HepG2 (cell line): ENCODE data around the gene EVA1C. TPM values are rescaled to one million over a fixed set of nuclear protein-coding genes. Genes with fewer than 3 reads are reported as not detected.

Source experiments
- ATAC-seq: fragments of 200-7000 bp; cut with Tn5 transposase; 3 replicates; pipeline ENCODE4 v1.9.1; 2020; ENCODE audit warnings: mild to moderate bottlenecking, moderate library complexity
- BruUV-seq: library from RNA; stranded (reverse); fragments of 400-500 nt; replicated peaks from 2 replicates; lab custom pipeline; 2021; lab: Mats Ljungman, UMichigan
- CTCF ChIA-PET: fragments of 300-600 bp; formaldehyde crosslinking; extraction: SDS; loops from one replicate; lab custom pipeline; 2021; ENCODE audit warnings: low total read pairs, inconsistent platforms, low intra/inter-chr PET ratio; lab: Yijun Ruan, JAX
- POLR2A ChIA-PET: fragments of 350-600 bp; sonication (Branson Sonifier 250); formaldehyde crosslinking; loops from one replicate; lab custom pipeline; 2020; ENCODE audit warnings: antibody characterized with exemption, inconsistent platforms; lab: Yijun Ruan, JAX
- DNase-seq: peaks from one replicate; pipeline ENCODE4 v3.0.0-alpha.2; 2015; ENCODE audit warnings: low spot score
- FAIRE-seq: peaks from 3 replicates; lab custom pipeline; 2011; peaks lifted over from hg19 to GRCh38; lab: Jason Lieb, UNC
- H2AFZ ChIP-seq: one replicate; pipeline ENCODE4 v1.6.1; 2011; ENCODE audit warnings: low read length, inconsistent platforms
- H3K27ac ChIP-seq: fragments of 300-600 bp; 3 replicates; pipeline ENCODE4 v1.8.0; 2011; ENCODE audit warnings: mixed run types, mild to moderate bottlenecking, mixed read lengths, low read length, inconsistent platforms; ENCODE audit not compliant: insufficient read depth; ENCODE audit errors: extremely low read length
- H3K27me3 ChIP-seq, 2 experiments: fragments of 200-600 bp in 1 of 2; 2 replicates in 1 of 2; 3 replicates in 1 of 2; pipeline versions ENCODE4 v1.6.0 to v1.8.0; 2011; ENCODE audit warnings: low read length in 2 of 2, mild to moderate bottlenecking in 2 of 2, moderate library complexity in 2 of 2, inconsistent platforms in 1 of 2; ENCODE audit not compliant: insufficient read depth in 2 of 2, control insufficient read depth in 1 of 2
- H3K36me3 ChIP-seq, 2 experiments: fragments of 200-600 bp in 1 of 2; replicated peaks in 1 of 2; 2 replicates in 1 of 2; 3 replicates in 1 of 2; pipeline versions ENCODE4 v1.5.1 to v1.8.0; 2011; ENCODE audit warnings: low read length in 2 of 2, inconsistent platforms in 1 of 2; ENCODE audit not compliant: insufficient read depth in 2 of 2, control insufficient read depth in 1 of 2
- H3K4me1 ChIP-seq: 2 replicates; pipeline ENCODE4 v1.5.1; 2012; ENCODE audit warnings: low read length, inconsistent platforms; ENCODE audit not compliant: insufficient read depth
- H3K4me2 ChIP-seq: 2 replicates; pipeline ENCODE4 v1.6.0; 2011; ENCODE audit warnings: low read depth, low read length, inconsistent platforms
- H3K4me3 ChIP-seq, 3 experiments: fragments of 200-600 bp in 1 of 3; sonication (generic), shearing (Covaris generic) in 1 of 3; replicated peaks in 1 of 3; 2 replicates each; pipeline ENCODE4 v1.5.1; 2011 to 2016; ENCODE audit warnings: low read length in 3 of 3, inconsistent platforms in 2 of 3, low read depth in 2 of 3, mild to moderate bottlenecking in 2 of 3, control low read depth in 1 of 3, mixed read lengths in 1 of 3; ENCODE audit not compliant: insufficient read depth in 1 of 3
- H3K79me2 ChIP-seq: one replicate; pipeline ENCODE4 v1.6.1; 2011; ENCODE audit warnings: low read length, inconsistent platforms; ENCODE audit not compliant: insufficient read depth
- H3K9ac ChIP-seq: 2 replicates; pipeline ENCODE4 v1.6.0; 2011; ENCODE audit warnings: mild to moderate bottlenecking, low read depth, low read length, inconsistent platforms; ENCODE audit not compliant: insufficient read depth
- H3K9me3 ChIP-seq: 2 replicates; pipeline ENCODE4 v1.5.1; 2012; ENCODE audit warnings: mild to moderate bottlenecking, low read length
- H4K20me1 ChIP-seq: 2 replicates; pipeline ENCODE4 v1.6.0; 2011; ENCODE audit warnings: inconsistent platforms, mild to moderate bottlenecking, low read length, moderate library complexity; ENCODE audit not compliant: insufficient read depth
- CSRNP1 ChIP-seq: sonication (generic); formaldehyde crosslinking; IDR thresholded peaks from 2 replicates; pipeline ENCODE4 v1.8.1; 2023; ENCODE audit warnings: mild to moderate bottlenecking, missing genetic modification reagents
- FOXP4 ChIP-seq: sonication (generic); formaldehyde crosslinking; IDR thresholded peaks from 2 replicates; pipeline ENCODE4 v1.4.0; 2020; ENCODE audit warnings: missing genetic modification reagents
- GTF3A ChIP-seq: sonication (generic); formaldehyde crosslinking; conservative IDR thresholded peaks from 2 replicates; pipeline ENCODE4 v1.4.0; 2020; ENCODE audit warnings: mild to moderate bottlenecking, missing genetic modification reagents
- KDM6A ChIP-seq: IDR thresholded peaks from 2 replicates; pipeline ENCODE4 v1.6.1; 2016; ENCODE audit warnings: low read depth
- KMT2A ChIP-seq: sonication (generic); formaldehyde crosslinking; IDR thresholded peaks from 2 replicates; pipeline ENCODE4 v1.4.0; 2020; ENCODE audit warnings: missing genetic modification reagents
- ONECUT2 ChIP-seq: sonication (generic); formaldehyde crosslinking; IDR thresholded peaks from 2 replicates; pipeline ENCODE4 v1.4.0; 2020; ENCODE audit warnings: missing genetic modification reagents
- RBM22 ChIP-seq: fragments of 200-400 bp; formaldehyde crosslinking; optimal IDR thresholded peaks from 2 replicates; pipeline ENCODE3; 2017; ENCODE audit warnings: mild to moderate bottlenecking, low read length, moderate library complexity
- SMAD3 ChIP-seq: sonication (generic); formaldehyde crosslinking; IDR thresholded peaks from 2 replicates; pipeline ENCODE4 v1.4.0; 2020; ENCODE audit warnings: missing genetic modification reagents
- TOE1 ChIP-seq: sonication (generic); formaldehyde crosslinking; IDR thresholded peaks from 2 replicates; pipeline ENCODE4 v1.4.0; 2020; ENCODE audit warnings: mild to moderate bottlenecking, missing genetic modification reagents
- ZBTB4 ChIP-seq: sonication (generic); formaldehyde crosslinking; IDR thresholded peaks from 2 replicates; pipeline ENCODE4 v1.4.0; 2020; ENCODE audit warnings: missing genetic modification reagents, mild to moderate bottlenecking, borderline replicate concordance
- ZNF20 ChIP-seq: sonication (generic); formaldehyde crosslinking; IDR thresholded peaks from 2 replicates; pipeline ENCODE4 v1.4.0; 2020; ENCODE audit warnings: mild to moderate bottlenecking, moderate library complexity, missing genetic modification reagents
- ZNF343 ChIP-seq: sonication (generic); formaldehyde crosslinking; IDR thresholded peaks from 2 replicates; pipeline ENCODE4 v1.4.0; 2020; ENCODE audit warnings: mild to moderate bottlenecking, missing genetic modification reagents
- WGBS: methylation state at CpG from one replicate; pipeline ENCODE4 v1.1.6; 2017; ENCODE audit warnings: low lambda C conversion rate; 5-methylcytosine and 5-hydroxymethylcytosine counted together
- in situ Hi-C: cut with HindIII; loops from 2 replicates; pipeline ENCODE4 v1.10.0; 2017; ENCODE audit warnings: low pct_unique_long_range_greater_than_20kb; ENCODE audit not compliant: extremely low pct_ligation_motif_present
- intact Hi-C: fragments of 100-400 bp; cut with micrococcal nuclease; formaldehyde crosslinking; loops from one replicate; pipeline ENCODE4 v1.10.0; 2022; ENCODE audit not compliant: unreplicated experiment
- polyA plus RNA-seq, 8 experiments: library from polyadenylated mRNA; depleted of rRNA in 3 of 8; stranded (reverse) in 7 of 8; unstranded in 1 of 8; fragments of >200 nt; fragmentation: Illumina TruSeq in 4 of 8; extraction: Trizol in 4 of 8; gene quantifications; 2 replicates each; pipeline versions ENCODE4 v1.2.1 to v1.2.3, GENCODE V29; 2011 to 2016; ENCODE audit warnings: low read depth in 4 of 8, missing spikeins in 1 of 8, mixed read lengths in 1 of 8; ENCODE audit not compliant: insufficient read depth in 1 of 8
- total RNA-seq, 5 experiments: library from RNA; depleted of rRNA; stranded (reverse); fragments of >200 nt; fragmentation: Illumina TruSeq; extraction: Trizol; gene quantifications; 2 replicates each; pipeline ENCODE4 v1.2.3, GENCODE V29; 2016; ENCODE audit warnings: low read depth in 1 of 5

The EVA1C gene
- total and polyA plus RNA-seq, 2 of the 13 experiments (the other 11 are each of a cell fraction or from before 2014, with no cell fraction given): 0.29 to 0.34 TPM

GRCh38 chr21:32366191-32366590, 46.3 kb upstream of the EVA1C start:
- POLR2A ChIA-PET: no interaction called here
- CTCF ChIA-PET: no interaction called here
- no peaks in the 10 kb centered on the region for H4K20me1 ChIP-seq
- H3K27me3 ChIP-seq: no peaks in the 10 kb centered on the region
- no peak for FAIRE-seq
- no peaks in the 10 kb centered on the region for H3K79me2 ChIP-seq
- no peaks in the 10 kb centered on the region for H3K9me3 ChIP-seq
- TF ChIP-seq KDM6A (CRISPR knock-in tag): no peak
- TF ChIP-seq ZNF343 (CRISPR knock-in tag): no peak
- no peak for TF ChIP-seq RBM22
- no peak for TF ChIP-seq TOE1 (CRISPR knock-in tag)
- TF ChIP-seq SMAD3 (CRISPR knock-in tag): no peak
- TF ChIP-seq, all 625 proteins: peak for 0
- no peak overlapping the region for H3K27ac ChIP-seq
- in situ Hi-C loops: no loop called here
- no peak overlapping the region for H2AFZ ChIP-seq
- ATAC-seq (no peak), DNase-seq (no peak)
- BruUV-seq: no TSS peak
- peaks cover 43% of the 10 kb centered on the region for H3K4me1 ChIP-seq
- H3K4me2 ChIP-seq: no peak overlapping the region
- WGBS: 93% methylated on average over 3 of the region's 4 CpGs
- H3K36me3 ChIP-seq: peaks cover 35 to 74% of the 10 kb centered on the region in 2 experiments
- intact Hi-C loops: no loop called here
- H3K9ac ChIP-seq: no peak overlapping the region
- H3K4me3 ChIP-seq: no peak overlapping the region

GRCh38 chr21:32367158-32367557, 45.3 kb upstream of the EVA1C start:
- CTCF ChIA-PET: no interaction called here
- DNase-seq (no peak), FAIRE-seq (no peak), ATAC-seq (no peak)
- WGBS: 100% methylated on average over 1 of the region's 1 CpG
- POLR2A ChIA-PET: no interaction called here
- BruUV-seq: no TSS peak
- no peaks in the 10 kb centered on the region for H3K27me3 ChIP-seq
- peaks cover 34 to 72% of the 10 kb centered on the region in 2 experiments for H3K36me3 ChIP-seq
- no peak overlapping the region for H3K4me3 ChIP-seq
- peaks cover 43% of the 10 kb centered on the region for H3K4me1 ChIP-seq
- H3K9me3 ChIP-seq: no peaks in the 10 kb centered on the region
- H2AFZ ChIP-seq: no peak overlapping the region
- H3K79me2 ChIP-seq: no peaks in the 10 kb centered on the region
- in situ Hi-C loops: no loop called here
- H4K20me1 ChIP-seq: no peaks in the 10 kb centered on the region
- no peak overlapping the region for H3K4me2 ChIP-seq
- intact Hi-C loops: no loop called here
- no peak overlapping the region for H3K27ac ChIP-seq
- no peak overlapping the region for H3K9ac ChIP-seq
- TF ChIP-seq ZBTB4 (no peak), CSRNP1 (CRISPR knock-in tag) (no peak), GTF3A (CRISPR knock-in tag) (no peak), ZNF20 (CRISPR knock-in tag) (no peak), ONECUT2 (CRISPR knock-in tag) (no peak), FOXP4 (no peak), KMT2A (no peak)
